H1 (cell line): ENCODE measurements around the gene NXPH4. TPM values are rescaled to one million over a fixed set of nuclear protein-coding genes. Genes with fewer than 3 reads are reported as not detected.

Source experiments
- ASH2L ChIP-seq: fragments of 200-600, 300-600 bp; sonication (generic); IDR thresholded peaks from one replicate; pipeline ENCODE4 v1.7.1; 2017; ENCODE audit warnings: low read length
- BCL11A ChIP-seq, 2 experiments: IDR thresholded peaks; one replicate each; pipeline ENCODE4 v1.6.1; 2011; ENCODE audit warnings: low read depth in 2 of 2, low read length in 2 of 2, mild to moderate bottlenecking in 2 of 2
- EP300 ChIP-seq, 2 experiments: IDR thresholded peaks; 1 replicate in 1 of 2; 2 replicates in 1 of 2; pipeline ENCODE4 v1.6.1; 2011 to 2012; ENCODE audit warnings: low read depth in 2 of 2, low read length in 2 of 2, mild to moderate bottlenecking in 2 of 2, borderline replicate concordance in 1 of 2, inconsistent platforms in 1 of 2, moderate library complexity in 1 of 2
- HDAC2 ChIP-seq, 2 experiments: fragments of 300-600 bp in 1 of 2; sonication (generic) in 1 of 2; IDR thresholded peaks; 2 replicates each; pipeline ENCODE4 v1.6.1; 2011 to 2012; ENCODE audit warnings: low read depth in 2 of 2, low read length in 2 of 2, mild to moderate bottlenecking in 2 of 2, moderate library complexity in 2 of 2, borderline replicate concordance in 1 of 2, inconsistent platforms in 1 of 2
- KDM4A ChIP-seq: IDR thresholded peaks from one replicate; pipeline ENCODE4 v1.7.1; 2012; ENCODE audit warnings: low read depth, mild to moderate bottlenecking, moderate library complexity, low read length, inconsistent platforms; ENCODE audit not compliant: severe bottlenecking
- MAFK ChIP-seq: IDR thresholded peaks from 2 replicates; pipeline ENCODE4 v1.6.1; 2012; ENCODE audit warnings: low read depth, mild to moderate bottlenecking, improper control_type of control experiment, low read length
- PHF8 ChIP-seq: fragments of 200-600 bp; sonication (generic); conservative IDR thresholded peaks from 2 replicates; pipeline ENCODE4 v1.7.1; 2012; ENCODE audit warnings: low read depth, mild to moderate bottlenecking, inconsistent platforms, low read length, moderate library complexity
- POLR2A ChIP-seq, 2 experiments: IDR thresholded peaks; 1 replicate in 1 of 2; 2 replicates in 1 of 2; pipeline ENCODE4 v1.6.1; 2011; ENCODE audit warnings: low read depth in 2 of 2, low read length in 2 of 2, mild to moderate bottlenecking in 2 of 2; ENCODE audit errors: control extremely low read depth in 1 of 2
- RAD21 ChIP-seq, 2 experiments: IDR thresholded peaks in 1 of 2; conservative IDR thresholded peaks in 1 of 2; 2 replicates each; pipeline ENCODE4 v1.6.1; 2011; ENCODE audit warnings: low read depth in 2 of 2, low read length in 2 of 2, improper control_type of control experiment in 1 of 2, inconsistent platforms in 1 of 2, mild to moderate bottlenecking in 1 of 2, moderate library complexity in 1 of 2
- SIN3A ChIP-seq, 2 experiments: IDR thresholded peaks in 1 of 2; conservative IDR thresholded peaks in 1 of 2; 2 replicates each; pipeline ENCODE4 v1.6.1; 2011 to 2012; ENCODE audit warnings: low read length in 2 of 2, improper control_type of control experiment in 1 of 2, low read depth in 1 of 2, mild to moderate bottlenecking in 1 of 2
- SP4 ChIP-seq: IDR thresholded peaks from 2 replicates; pipeline ENCODE4 v1.6.1; 2012; ENCODE audit warnings: low read length, inconsistent platforms
- TBP ChIP-seq: IDR thresholded peaks from 2 replicates; pipeline ENCODE4 v1.6.1; 2011; ENCODE audit warnings: low read depth, low read length, improper control_type of control experiment
- polyA plus RNA-seq, 7 experiments: library from polyadenylated mRNA; depleted of rRNA in 3 of 7; stranded (reverse) in 5 of 7; unstranded in 2 of 7; fragments of >200 nt in 5 of 7; fragments of 200-250 nt in 2 of 7; gene quantifications; 1 replicate in 5 of 7; 2 replicates in 1 of 7; 4 replicates in 1 of 7; pipeline versions ENCODE4 v1.2.1 to v1.2.3, GENCODE V29; 2011 to 2013; ENCODE audit warnings: missing spikeins in 2 of 7, mixed read lengths in 2 of 7
- total RNA-seq: library from RNA; stranded (reverse); fragmentation: NEBNext Ultra II Directional; extraction: Animal tissue kit (Norgen Biotek cat#: 25700); gene quantifications from 2 replicates; pipeline ENCODE4 v1.2.1, GENCODE V29; 2021
- TF ChIP-seq, protein P1 (sequence below): IDR thresholded peaks from 2 replicates; pipeline ENCODE4 v1.6.1; 2012; ENCODE audit warnings: inconsistent platforms
- TF ChIP-seq, protein P2 (sequence below): IDR thresholded peaks from 2 replicates; pipeline ENCODE4 v1.6.1; 2011; ENCODE audit warnings: low read depth, mild to moderate bottlenecking, low read length; ENCODE audit not compliant: insufficient read depth
- TF ChIP-seq, protein P3 (sequence below): IDR thresholded peaks from 2 replicates; pipeline ENCODE4 v1.6.1; 2012; ENCODE audit warnings: inconsistent platforms

NXPH4 gene
- total and polyA plus RNA-seq, 2 of the 8 experiments (the other 6 are each of a cell fraction or from before 2014, with no cell fraction given) = 0.92 to 1.7 TPM

DNA sequence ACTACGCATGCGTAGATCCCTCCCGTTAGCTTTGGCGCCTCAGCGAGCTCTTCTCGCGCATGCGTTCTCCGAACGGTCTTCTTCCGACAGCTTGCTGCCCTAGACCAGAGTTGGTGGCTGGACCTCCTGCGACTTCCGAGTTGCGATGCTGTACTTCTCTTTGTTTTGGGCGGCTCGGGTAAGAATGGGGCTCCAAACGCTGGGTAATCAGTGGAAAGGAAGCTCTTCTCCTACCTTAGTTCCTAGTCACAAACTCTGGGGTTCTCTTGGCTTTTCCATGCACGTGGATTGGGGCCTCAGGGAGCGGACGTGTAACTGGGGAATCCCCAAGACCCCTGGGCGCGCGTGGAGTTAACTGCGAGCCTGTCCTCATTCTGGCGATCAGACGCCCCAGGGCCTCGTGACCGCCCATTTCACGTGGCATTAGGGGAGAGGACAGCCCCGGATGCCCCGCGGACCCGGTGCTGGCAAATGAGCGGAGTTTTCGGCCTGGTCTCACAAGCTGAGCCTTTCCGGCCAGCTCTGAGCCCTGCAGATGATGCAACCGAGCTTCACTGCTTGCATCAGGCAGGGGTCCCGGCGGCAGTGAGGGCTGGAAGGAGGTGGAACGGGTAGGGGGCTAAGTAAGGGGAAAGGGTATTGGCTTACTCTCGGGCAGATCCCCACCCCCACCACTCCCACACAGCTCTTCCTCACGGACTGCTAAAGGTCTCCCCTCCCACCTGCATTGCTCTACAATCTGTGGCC is 13.2 kb downstream of the NXPH4 start, which contains the start of gene SHMT2 (continued):
- TF ChIP-seq TBP (peak; percentile 61), SP4 (peak; percentile 77; the same call in 1 of the 2 replicates), KDM4A (peak; percentile 6), RAD21 (IDR thresholded peaks at IDR 0.05 in 1 of 2, conservative IDR thresholded peaks at IDR 0.05 in 1 of 2; ENCODE audit: low read depth in 2 of 2, low read length in 2 of 2) (no peak), BCL11A (IDR thresholded peaks at IDR 0.05; ENCODE audit: low read depth in 2 of 2, low read length in 2 of 2) (no peak), SIN3A (conservative IDR thresholded peaks at IDR 0.05 in 1 of 2, IDR thresholded peaks at IDR 0.05 in 1 of 2; ENCODE audit: low read depth in 1 of 2, low read length in 2 of 2) (peak; percentile 18 to 19; a peak in 2 of 4 replicates), ASH2L (peak; percentile 75), MAFK (no peak), EP300 (IDR thresholded peaks at IDR 0.05; ENCODE audit: borderline replicate concordance in 1 of 2, low read depth in 2 of 2, low read length in 2 of 2) (0 out of 3 replicates have a peak, but pooled peaks of 1 of the 2 experiments have one; percentile 37), PHF8 (peak; percentile 75), POLR2A (IDR thresholded peaks at IDR 0.05; ENCODE audit: control extremely low read depth in 1 of 2, low read depth in 2 of 2, low read length in 2 of 2) (peak in 1 of 2 experiments; percentile 68; a peak in 2 of 3 replicates), HDAC2 (IDR thresholded peaks at IDR 0.05; ENCODE audit: borderline replicate concordance in 1 of 2, low read depth in 2 of 2, low read length in 2 of 2) (0 out of 4 replicates have a peak, but pooled peaks of 1 of the 2 experiments have one; percentile 53)
- TF ChIP-seq, protein P1, sequence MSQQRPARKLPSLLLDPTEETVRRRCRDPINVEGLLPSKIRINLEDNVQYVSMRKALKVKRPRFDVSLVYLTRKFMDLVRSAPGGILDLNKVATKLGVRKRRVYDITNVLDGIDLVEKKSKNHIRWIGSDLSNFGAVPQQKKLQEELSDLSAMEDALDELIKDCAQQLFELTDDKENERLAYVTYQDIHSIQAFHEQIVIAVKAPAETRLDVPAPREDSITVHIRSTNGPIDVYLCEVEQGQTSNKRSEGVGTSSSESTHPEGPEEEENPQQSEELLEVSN = peak; percentile 63
- TF ChIP-seq, protein P2, sequence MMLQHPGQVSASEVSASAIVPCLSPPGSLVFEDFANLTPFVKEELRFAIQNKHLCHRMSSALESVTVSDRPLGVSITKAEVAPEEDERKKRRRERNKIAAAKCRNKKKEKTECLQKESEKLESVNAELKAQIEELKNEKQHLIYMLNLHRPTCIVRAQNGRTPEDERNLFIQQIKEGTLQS = peak; percentile 75
- TF ChIP-seq, protein P3, sequence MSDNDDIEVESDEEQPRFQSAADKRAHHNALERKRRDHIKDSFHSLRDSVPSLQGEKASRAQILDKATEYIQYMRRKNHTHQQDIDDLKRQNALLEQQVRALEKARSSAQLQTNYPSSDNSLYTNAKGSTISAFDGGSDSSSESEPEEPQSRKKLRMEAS = peak; percentile 63
